Measurements from ENCODE around the gene TXNDC11.

DNA sequence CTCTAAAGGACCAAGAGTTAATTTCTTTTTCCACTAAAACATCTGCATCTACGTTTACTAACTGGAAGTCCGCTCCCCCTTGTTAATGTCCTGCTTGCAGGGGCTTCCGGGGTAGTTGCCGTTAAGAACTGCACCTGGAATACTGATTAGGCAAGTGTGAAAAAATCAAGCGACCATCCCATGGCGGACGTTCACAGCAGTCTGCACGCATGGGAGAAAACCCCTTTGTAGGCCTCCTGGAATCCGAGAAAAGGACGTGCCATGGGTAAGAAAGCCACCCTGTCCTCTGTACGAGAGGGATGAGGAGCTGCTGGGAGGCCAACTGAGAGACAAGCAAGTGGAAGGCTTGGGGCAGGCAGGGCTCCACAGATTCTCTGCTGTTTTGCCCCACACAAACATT is 59.5 kb downstream of the TXNDC11 start:
- no peak for TF ChIP-seq CTCF (IDR thresholded peaks at IDR 0.05)
- no peak for TF ChIP-seq POLR2A (IDR thresholded peaks at IDR 0.05)
